SIG-M5 (cell line): ENCODE data around the gene IFRD1.

Experiments
- DNase-seq: peaks from one replicate; lab custom pipeline; 2025; lab: John Stamatoyannopoulos, UW

Gene IFRD1

GRCh38 chr7:112517487-112517886 is 67.2 kb downstream of the IFRD1 start:
- no peak for DNase-seq

DNA sequence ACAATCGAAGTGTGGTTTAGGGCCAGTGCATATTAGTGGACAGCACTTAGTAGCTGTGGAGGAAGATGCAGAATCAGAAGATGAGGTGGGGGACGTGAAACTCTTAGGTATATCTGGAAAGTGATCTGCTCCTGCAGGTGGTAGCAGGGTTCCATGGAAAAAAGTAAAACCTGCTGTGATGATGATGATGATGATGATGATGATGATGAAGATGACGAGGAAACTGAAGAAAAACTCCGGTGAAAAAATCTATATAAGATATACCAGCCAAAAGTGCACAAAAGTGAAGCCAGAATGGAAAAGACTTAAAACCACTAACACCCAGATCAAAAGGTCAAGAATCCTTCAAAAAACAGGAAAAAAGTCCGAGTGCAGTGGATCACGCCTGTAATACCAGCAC is 70.5 kb downstream of the IFRD1 start:
- no peak for DNase-seq

GRCh38 chr7:112521942-112522341 is 71.7 kb downstream of the IFRD1 start:
- DNase-seq: no peak

DNA sequence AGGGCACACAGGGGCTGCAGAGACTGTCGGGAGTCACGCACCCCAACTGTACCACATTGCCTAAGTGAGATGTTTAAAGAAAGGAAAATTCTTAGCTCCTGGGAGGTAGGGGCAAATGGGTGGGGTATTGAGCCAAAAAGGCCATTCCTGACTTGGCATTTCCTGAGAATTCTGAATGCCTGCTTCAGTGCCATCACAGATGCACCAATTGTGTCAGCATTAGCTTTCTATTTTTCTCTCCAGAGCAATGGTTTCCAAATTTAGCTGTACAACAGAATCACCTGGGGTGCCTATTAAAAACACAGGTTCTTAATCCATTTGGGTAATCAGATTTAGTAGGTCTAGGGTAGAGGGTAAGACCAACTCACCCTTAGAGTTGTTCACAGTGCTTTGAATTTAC is 73.6 kb downstream of the IFRD1 start:
- no peak for DNase-seq
